T-cell (primary cell): ENCODE results near the gene MAL. TPM values are rescaled to one million over a fixed set of nuclear protein-coding genes. Genes with fewer than 3 reads are reported as not detected.
A peak's percentile ranks its signal among the peaks of the same experiment; 100 is the strongest.

Experiments
- ATAC-seq, 4 experiments: fragments of 200-7000 bp in 3 of 4; fragments of 150-1000 bp in 1 of 4; cut with Tn5 transposase; replicated peaks in 1 of 4; 1 replicate in 3 of 4; 2 replicates in 1 of 4; pipeline ENCODE4 v1.10.0; 2021; ENCODE audit warnings: moderate library complexity in 3 of 4, mild to moderate bottlenecking in 2 of 4, moderate number of reproducible peaks in 1 of 4
- CTCF ChIA-PET, 2 donors: fragments of 300-600 bp; sonication (Branson Sonifier 250); formaldehyde crosslinking; loops; one replicate each; lab custom pipeline; 2022; ENCODE audit warnings: antibody characterized with exemption in 2 of 2; lab: Charles Lee
- POLR2A ChIA-PET, 2 donors: fragments of 300-600 bp; sonication (Branson Sonifier 250); formaldehyde crosslinking; loops; one replicate each; lab custom pipeline; 2022; ENCODE audit warnings: antibody characterized with exemption in 2 of 2; lab: Charles Lee
- DNase-seq, 35 experiments: peaks; one replicate each; pipeline versions ENCODE4 v3.0.0 to v3.0.0-alpha.2; 2013 to 2023
- H3K27ac ChIP-seq: one replicate; pipeline ENCODE4 v1.5.1; 2013; ENCODE audit warnings: low read length
- H3K27me3 ChIP-seq, 2 experiments: replicated peaks in 1 of 2; 1 replicate in 1 of 2; 2 replicates in 1 of 2; pipeline versions ENCODE4 v1.6.1 to v1.7.0; 2013; ENCODE audit warnings: low read length in 1 of 2, mixed read lengths in 1 of 2; ENCODE audit not compliant: control insufficient read depth in 2 of 2, insufficient read depth in 2 of 2; ENCODE audit errors: extremely low read depth in 1 of 2
- H3K36me3 ChIP-seq, 2 donors: 1 replicate in 1 of 2; 2 replicates in 1 of 2; pipeline versions ENCODE4 v1.6.1 to v1.7.0; 2013; ENCODE audit warnings: low read length in 1 of 2; ENCODE audit not compliant: control insufficient read depth in 2 of 2, insufficient read depth in 1 of 2; ENCODE audit errors: extremely low read depth in 1 of 2
- H3K4me1 ChIP-seq, 2 experiments: 1 replicate in 1 of 2; 2 replicates in 1 of 2; pipeline versions ENCODE4 v1.6.1 to v1.7.0; 2013; ENCODE audit warnings: low read length in 2 of 2, mixed read lengths in 1 of 2; ENCODE audit not compliant: insufficient read depth in 2 of 2, control insufficient read depth in 1 of 2; ENCODE audit errors: extremely low read depth in 1 of 2
- H3K4me3 ChIP-seq, 2 donors: 1 replicate in 1 of 2; 2 replicates in 1 of 2; pipeline versions ENCODE4 v1.5.1 to v1.7.0; 2013; ENCODE audit warnings: mild to moderate bottlenecking in 2 of 2, low read length in 1 of 2, moderate library complexity in 1 of 2; ENCODE audit not compliant: control insufficient read depth in 1 of 2; ENCODE audit errors: extremely low read depth in 1 of 2
- H3K9me3 ChIP-seq: 2 replicates; pipeline ENCODE4 v1.7.0; 2013
- H3K27ac Mint-ChIP-seq, 2 donors: one replicate each; pipeline ENCODE4 v1.8.0; 2020 to 2021; ENCODE audit warnings: mild to moderate bottlenecking in 2 of 2, mixed read lengths in 2 of 2
- H3K27me3 Mint-ChIP-seq, 2 donors: one replicate each; pipeline ENCODE4 v1.8.0; 2021 to 2022; ENCODE audit warnings: mixed read lengths in 2 of 2
- H3K36me3 Mint-ChIP-seq: one replicate; pipeline ENCODE4 v1.8.0; 2021; ENCODE audit warnings: mixed read lengths
- H3K4me1 Mint-ChIP-seq, 3 donors: one replicate each; pipeline ENCODE4 v1.8.0; 2020 to 2022; ENCODE audit warnings: mixed read lengths in 3 of 3, mild to moderate bottlenecking in 1 of 3
- H3K4me3 Mint-ChIP-seq, 3 donors: one replicate each; pipeline ENCODE4 v1.8.0; 2020 to 2022; ENCODE audit warnings: mild to moderate bottlenecking in 3 of 3, mixed read lengths in 3 of 3, moderate library complexity in 3 of 3
- H3K9me3 Mint-ChIP-seq, 3 donors: one replicate each; pipeline ENCODE4 v1.8.0; 2020 to 2022; ENCODE audit warnings: mixed read lengths in 3 of 3
- WGBS: methylation state at CpG from one replicate; pipeline ENCODE4 v1.1.5; 2013; ENCODE audit warnings: missing lambda C conversion rate; ENCODE audit not compliant: insufficient coverage; 5-methylcytosine and 5-hydroxymethylcytosine counted together
- total RNA-seq, 35 experiments: library from RNA in 6 of 35; stranded (reverse) in 6 of 35; fragments of 120-200 nt in 1 of 35; gene quantifications; one replicate each; pipeline versions ENCODE4 v1.2.1 to v1.2.4 and lab custom pipeline; 2013 to 2026

The MAL gene
- total RNA-seq, 5 donors from 2014 or later (not counting 1 experiment from before 2014, with no cell fraction given), result 129 to 179 (median 150) TPM

DNA sequence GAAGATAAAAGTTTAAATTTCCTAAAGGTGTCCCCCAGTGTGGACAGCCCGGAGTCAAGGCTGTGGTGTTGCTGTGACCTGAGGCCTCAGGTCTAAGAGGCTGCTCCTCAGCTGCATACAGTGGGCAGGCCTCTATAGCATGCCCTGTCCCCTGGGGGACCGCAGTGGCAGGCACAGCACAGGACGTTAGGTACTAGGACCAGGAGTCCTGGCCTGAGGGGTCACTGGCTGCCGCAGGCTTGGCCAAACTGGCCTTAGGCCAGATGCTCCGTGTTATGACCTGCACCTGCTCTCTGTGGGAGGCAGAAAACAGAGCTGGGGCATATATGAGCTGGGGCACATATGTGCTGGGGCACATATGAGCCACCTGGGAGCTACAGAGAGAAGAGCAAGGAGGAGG, 21.2 kb upstream of the MAL start:
- H3K9me3 ChIP-seq, result no peaks in the 10 kb centered on the region
- no peak overlapping the region for H3K4me3 Mint-ChIP-seq
- H3K4me1 ChIP-seq, result peaks cover 0 to 3% of the 10 kb centered on the region in 2 experiments
- H3K9me3 Mint-ChIP-seq, result no peaks in the 10 kb centered on the region
- peaks cover 0 to 6% (median 3%) of the 10 kb centered on the region in 3 donors for H3K4me1 Mint-ChIP-seq
- ATAC-seq, result no peak
- no peak overlapping the region for H3K27ac ChIP-seq
- H3K36me3 ChIP-seq, result no peaks in the 10 kb centered on the region
- 73% methylated on average over 5 of the region's 5 CpGs for WGBS
- peaks cover 0 to 37% of the 10 kb centered on the region in 2 experiments for H3K27me3 ChIP-seq
- no peak overlapping the region for H3K27ac Mint-ChIP-seq
- ChIA-PET POLR2A (no interaction called here), CTCF (no interaction called here)
- peaks cover 8 to 11% of the 10 kb centered on the region in 2 donors for H3K27me3 Mint-ChIP-seq
- no peaks in the 10 kb centered on the region for H3K36me3 Mint-ChIP-seq
- no peak for DNase-seq
- H3K4me3 ChIP-seq, result no peak overlapping the region

DNA sequence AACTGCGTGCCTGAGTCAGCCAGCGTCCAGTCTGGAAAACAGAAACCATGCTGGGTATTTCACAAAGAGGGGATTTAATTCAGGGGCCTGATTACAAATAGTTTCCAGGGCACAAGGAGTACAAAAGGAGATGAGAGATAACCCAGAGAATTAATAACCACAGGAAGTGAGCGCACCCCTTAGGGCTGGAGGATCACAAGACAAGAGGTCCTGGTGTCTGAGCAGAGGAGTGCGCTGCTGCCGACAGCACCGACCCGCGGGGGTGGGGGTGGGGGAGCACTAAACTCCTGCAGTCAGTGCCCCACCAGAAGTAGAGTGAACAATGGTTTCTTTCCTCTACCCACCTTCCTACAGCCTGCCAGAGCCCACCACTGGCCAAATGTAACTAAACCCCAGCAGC, 20.8 kb upstream of the MAL start:
- H3K9me3 ChIP-seq, result no peaks in the 10 kb centered on the region
- no peak overlapping the region for H3K4me3 ChIP-seq
- H3K27me3 Mint-ChIP-seq, result peaks cover 8% of the 10 kb centered on the region in 2 donors
- ATAC-seq (peak in 1 of 4 experiments; percentile 31), DNase-seq (no peak)
- H3K27ac Mint-ChIP-seq, result no peak overlapping the region
- no peaks in the 10 kb centered on the region for H3K36me3 Mint-ChIP-seq
- CTCF ChIA-PET, result no interaction called here
- no peak overlapping the region for H3K4me3 Mint-ChIP-seq
- no peaks in the 10 kb centered on the region for H3K9me3 Mint-ChIP-seq
- H3K27me3 ChIP-seq, result peaks cover 0 to 33% of the 10 kb centered on the region in 2 experiments
- H3K4me1 Mint-ChIP-seq, result peaks cover 0 to 6% (median 3%) of the 10 kb centered on the region in 3 donors
- POLR2A ChIA-PET, result no interaction called here
- H3K27ac ChIP-seq, result no peak overlapping the region
- WGBS, result 51% methylated on average over 2 of the region's 8 CpGs
- H3K4me1 ChIP-seq, result peaks cover 0 to 3% of the 10 kb centered on the region in 2 experiments
- no peaks in the 10 kb centered on the region for H3K36me3 ChIP-seq

DNA sequence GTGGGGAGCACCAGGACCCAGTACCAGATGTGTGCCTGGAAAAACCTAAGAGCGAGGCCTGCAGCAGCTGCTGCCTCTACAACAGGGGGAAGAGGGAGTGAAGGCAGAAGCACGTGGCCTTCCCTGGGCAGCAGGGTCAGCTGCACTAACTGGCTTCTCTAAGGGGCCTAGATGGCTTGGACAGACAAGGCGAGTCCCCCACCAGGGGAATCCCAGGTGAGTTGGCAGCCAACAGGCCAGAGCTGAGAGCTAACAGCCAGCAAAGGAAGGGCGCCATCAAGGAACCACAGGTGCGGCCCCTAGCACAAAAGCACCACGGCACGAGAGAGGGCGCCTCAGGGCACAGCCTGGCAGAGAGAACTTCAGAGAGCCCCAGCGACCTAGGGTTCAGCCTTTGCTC, 19.8 kb upstream of the MAL start:
- Histone ChIP-seq H3K27ac (no peak overlapping the region), H3K27me3 (peaks cover 0 to 37% of the 10 kb centered on the region in 2 experiments), H3K36me3 (no peaks in the 10 kb centered on the region), H3K4me3 (no peak overlapping the region), H3K4me1 (peaks cover 0 to 3% of the 10 kb centered on the region in 2 experiments), H3K9me3 (no peaks in the 10 kb centered on the region)
- Mint-ChIP-seq H3K27me3 (peaks cover 8% of the 10 kb centered on the region in 2 donors), H3K9me3 (no peaks in the 10 kb centered on the region), H3K27ac (no peak overlapping the region), H3K4me3 (no peak overlapping the region), H3K4me1 (peaks cover 0 to 6% (median 3%) of the 10 kb centered on the region in 3 donors), H3K36me3 (no peaks in the 10 kb centered on the region)
- ChIA-PET POLR2A (no interaction called here), CTCF (no interaction called here)
- WGBS, result 63% methylated on average over 9 of the region's 9 CpGs
- ATAC-seq (no peak), DNase-seq (no peak)

DNA sequence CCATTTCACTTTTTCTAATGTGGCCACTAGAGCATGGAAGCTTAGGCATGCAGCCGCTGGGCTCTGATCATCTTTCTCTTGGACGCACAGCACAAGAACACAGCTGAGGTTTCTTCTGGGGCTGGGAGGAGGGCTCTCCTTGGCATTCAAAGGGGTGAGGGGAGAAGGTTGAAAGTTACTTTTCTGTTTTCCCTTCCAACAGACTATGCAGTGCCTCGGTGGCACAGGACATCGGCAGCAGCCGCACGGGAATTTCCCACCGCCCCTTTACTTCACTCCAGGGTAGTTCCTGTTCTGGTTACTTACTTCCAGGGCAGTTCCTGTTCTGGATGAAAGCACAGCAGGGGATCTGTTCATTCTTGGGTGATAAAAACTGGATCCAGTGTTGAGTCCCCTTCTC, 18.9 kb upstream of the MAL start:
- H3K36me3 ChIP-seq, result no peaks in the 10 kb centered on the region
- peaks cover 0 to 34% of the 10 kb centered on the region in 2 experiments for H3K27me3 ChIP-seq
- H3K27ac ChIP-seq, result no peak overlapping the region
- H3K27me3 Mint-ChIP-seq, result peaks cover 8% of the 10 kb centered on the region in 2 donors
- no peak for DNase-seq
- no peak overlapping the region for H3K27ac Mint-ChIP-seq
- no peak overlapping the region for H3K4me3 ChIP-seq
- H3K36me3 Mint-ChIP-seq, result no peaks in the 10 kb centered on the region
- ATAC-seq, result no peak
- peaks cover 0 to 3% of the 10 kb centered on the region in 2 experiments for H3K4me1 ChIP-seq
- ChIA-PET CTCF (no interaction called here), POLR2A (interaction anchor here in 1 of 2 donors (0.6 kb wide), 1 partner anchor 20 kb away, joined by 4 read pairs; no protein-coding TSS in a partner anchor)
- WGBS, result no CpG with 5 or more reads among the region's 7 CpGs
- H3K4me1 Mint-ChIP-seq, result peaks cover 0 to 6% (median 3%) of the 10 kb centered on the region in 3 donors
- no peaks in the 10 kb centered on the region for H3K9me3 Mint-ChIP-seq
- no peaks in the 10 kb centered on the region for H3K9me3 ChIP-seq
- no peak overlapping the region for H3K4me3 Mint-ChIP-seq

DNA sequence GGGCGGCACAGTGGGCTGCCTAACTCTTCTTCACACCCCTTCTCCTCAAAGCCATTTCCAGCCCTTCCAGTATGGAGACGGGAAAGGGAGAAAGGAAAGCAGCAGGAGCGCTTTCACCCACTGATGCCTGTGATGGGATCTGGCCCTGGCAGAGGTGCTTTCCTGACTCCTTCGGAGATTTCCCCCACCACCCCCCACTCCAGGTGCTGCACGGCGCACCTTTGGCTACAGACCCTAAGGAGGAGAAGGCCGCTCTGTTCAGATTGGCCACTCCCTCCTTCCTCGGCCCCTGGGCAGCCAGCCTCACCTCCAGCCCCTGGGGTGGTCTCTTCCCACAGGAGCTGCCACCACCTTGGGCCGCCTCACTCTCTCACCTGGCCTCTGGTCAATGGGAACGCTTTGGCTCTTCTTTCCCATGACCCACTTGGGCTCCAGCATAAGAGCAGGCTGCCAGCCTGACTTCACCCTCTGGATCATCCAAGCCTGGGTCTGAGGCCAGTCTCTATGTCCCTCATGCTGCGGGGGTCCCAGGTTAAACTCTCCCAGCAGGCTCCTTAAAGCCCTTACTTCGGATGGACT, 18.4 kb upstream of the MAL start:
- Histone ChIP-seq H3K9me3 (no peaks in the 10 kb centered on the region), H3K27me3 (peaks cover 0 to 37% of the 10 kb centered on the region in 2 experiments), H3K36me3 (no peaks in the 10 kb centered on the region), H3K27ac (no peak overlapping the region), H3K4me3 (no peak overlapping the region), H3K4me1 (peaks cover 0 to 3% of the 10 kb centered on the region in 2 experiments)
- no peak overlapping the region for H3K4me3 Mint-ChIP-seq
- no peak for DNase-seq
- peaks cover 0 to 6% (median 3%) of the 10 kb centered on the region in 3 donors for H3K4me1 Mint-ChIP-seq
- 74% methylated on average over 5 of the region's 12 CpGs for WGBS
- H3K9me3 Mint-ChIP-seq, result no peaks in the 10 kb centered on the region
- no peak overlapping the region for H3K27ac Mint-ChIP-seq
- ATAC-seq, result no peak
- H3K36me3 Mint-ChIP-seq, result no peaks in the 10 kb centered on the region
- H3K27me3 Mint-ChIP-seq, result peaks cover 8% of the 10 kb centered on the region in 2 donors
- CTCF ChIA-PET, result no interaction called here
- POLR2A ChIA-PET, result no interaction called here

DNA sequence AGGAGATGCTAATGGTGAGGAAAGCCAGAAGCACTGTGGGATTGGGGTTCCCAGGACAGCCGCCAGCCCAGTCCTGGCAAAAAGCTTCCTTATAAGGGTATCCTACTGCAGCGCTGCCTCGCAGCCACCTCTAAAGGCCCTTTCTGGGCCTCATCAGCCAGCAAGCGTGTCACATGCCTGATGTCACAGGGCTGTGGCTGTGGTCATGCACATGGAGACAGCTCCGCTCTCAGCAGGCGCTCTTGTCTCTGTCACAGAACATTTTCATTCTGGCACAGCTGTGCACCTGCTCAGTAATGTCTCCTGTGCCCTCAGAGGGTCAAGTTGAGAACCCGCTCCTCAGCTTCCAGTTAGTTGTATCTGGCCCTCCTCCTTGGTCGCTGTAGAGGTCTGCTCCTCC, 17.7 kb upstream of the MAL start:
- DNase-seq (no peak), ATAC-seq (no peak)
- Histone ChIP-seq H3K9me3 (no peaks in the 10 kb centered on the region), H3K4me1 (peaks cover 0 to 3% of the 10 kb centered on the region in 2 experiments), H3K27ac (no peak overlapping the region), H3K36me3 (no peaks in the 10 kb centered on the region), H3K27me3 (peaks cover 0 to 40% of the 10 kb centered on the region in 2 experiments), H3K4me3 (no peak overlapping the region)
- H3K36me3 Mint-ChIP-seq, result no peaks in the 10 kb centered on the region
- no peak overlapping the region for H3K27ac Mint-ChIP-seq
- CTCF ChIA-PET, result no interaction called here
- peaks cover 8% of the 10 kb centered on the region in 2 donors for H3K27me3 Mint-ChIP-seq
- H3K4me3 Mint-ChIP-seq, result no peak overlapping the region
- 54% methylated on average over 7 of the region's 8 CpGs for WGBS
- H3K9me3 Mint-ChIP-seq, result no peaks in the 10 kb centered on the region
- POLR2A ChIA-PET, result no interaction called here
- H3K4me1 Mint-ChIP-seq, result peaks cover 0 to 6% (median 3%) of the 10 kb centered on the region in 3 donors
